8988T (cell line): ENCODE results near the gene MAB21L3.

ENCODE experiments used
- DNase-seq: peaks from one replicate; pipeline ENCODE4 v3.0.0; 2011

Gene MAB21L3

GRCh38 chr1:116110567-116111523, at the start of gene MAB21L3:
Gene MAB21L3, plus strand, starts transcription at chr1:116111399. Its CDS starts 1,217 bp downstream, at chr1:116112616.
- DNase-seq, result no peak

GRCh38 chr1:116062201-116062600, 49.0 kb upstream of the MAB21L3 start:
- no peak for DNase-seq

- no peak for DNase-seq
Observed at GRCh38 chr1:116064616-116065015, 46.6 kb upstream of the MAB21L3 start.

GRCh38 chr1:116066868-116067565, 44.2 kb upstream of the MAB21L3 start:
- DNase-seq, result no peak

- no peak for DNase-seq
Observed at GRCh38 chr1:116067566-116067890, 43.7 kb upstream of the MAB21L3 start.

GRCh38 chr1:116075575-116075974, 35.6 kb upstream of the MAB21L3 start:
- DNase-seq, result no peak

GRCh38 chr1:116075990-116076389, 35.2 kb upstream of the MAB21L3 start:
- DNase-seq, result peak; percentile 6

GRCh38 chr1:116076831-116077230, 34.4 kb upstream of the MAB21L3 start:
- DNase-seq, result no peak

- DNase-seq, result no peak
Observed at GRCh38 chr1:116078699-116079223, 32.4 kb upstream of the MAB21L3 start.

- no peak for DNase-seq
Observed at GRCh38 chr1:116087628-116088027, 23.6 kb upstream of the MAB21L3 start.

GRCh38 chr1:116089870-116090269, 21.3 kb upstream of the MAB21L3 start:
- no peak for DNase-seq

- DNase-seq, result no peak
Observed at GRCh38 chr1:116091083-116091482, 20.1 kb upstream of the MAB21L3 start.

GRCh38 chr1:116092752-116093489, 18.3 kb upstream of the MAB21L3 start:
- DNase-seq, result no peak

- DNase-seq, result no peak
Observed at GRCh38 chr1:116095027-116095426, 16.2 kb upstream of the MAB21L3 start.

GRCh38 chr1:116096013-116096618, 15.1 kb upstream of the MAB21L3 start:
- no peak for DNase-seq

- no peak for DNase-seq
Observed at GRCh38 chr1:116097626-116098025, 13.6 kb upstream of the MAB21L3 start.

- no peak for DNase-seq
Observed at GRCh38 chr1:116099379-116099778, 11.8 kb upstream of the MAB21L3 start.

GRCh38 chr1:116099919-116100318, 11.3 kb upstream of the MAB21L3 start:
- DNase-seq, result no peak

- no peak for DNase-seq
Observed at GRCh38 chr1:116104667-116105066, 6.5 kb upstream of the MAB21L3 start.

- no peak for DNase-seq
Observed at GRCh38 chr1:116105996-116106395, 5.2 kb upstream of the MAB21L3 start.

GRCh38 chr1:116106646-116107045, 4.6 kb upstream of the MAB21L3 start:
- DNase-seq, result no peak

GRCh38 chr1:116107371-116107770, 3.8 kb upstream of the MAB21L3 start:
- DNase-seq, result no peak

GRCh38 chr1:116111524-116112021, 374 bp downstream of the MAB21L3 start:
- no peak for DNase-seq
